K562 (cell line): ENCODE results near the gene ZNF326. TPM values are rescaled to one million over a fixed set of nuclear protein-coding genes. Genes with fewer than 3 reads are reported as not detected.

Experiments
- BRD4 ChIP-seq: fragments of 200-600 bp; sonication (generic); IDR thresholded peaks from 2 replicates; pipeline ENCODE4 v1.6.1; 2017; ENCODE audit warnings: inconsistent platforms
- CEBPG ChIP-seq, 3 experiments: fragments of 200-800 bp in 1 of 3; sonication (Bioruptor generic) in 1 of 3; sonication (generic) in 1 of 3; formaldehyde crosslinking in 1 of 3; IDR thresholded peaks in 2 of 3; conservative IDR thresholded peaks in 1 of 3; 2 replicates each; pipeline versions ENCODE4 v1.6.1 to v1.8.0; 2016 to 2022; ENCODE audit warnings: missing compliant biosample characterization in 2 of 3, missing genetic modification characterization in 2 of 3, mild to moderate bottlenecking in 1 of 3, missing genetic modification reagents in 1 of 3
- CUX1 ChIP-seq: fragments of 200-800 bp; sonication (Bioruptor generic); IDR thresholded peaks from 2 replicates; pipeline ENCODE4 v1.6.1; 2016; ENCODE audit warnings: missing genetic modification characterization, missing compliant biosample characterization
- ELF2 ChIP-seq: fragments of 250-450 bp; sonication (Bioruptor Pico); IDR thresholded peaks from 2 replicates; pipeline ENCODE4 v1.5.0; 2021; ENCODE audit warnings: mild to moderate bottlenecking
- ESRRA ChIP-seq: fragments of 450-650 bp; IDR thresholded peaks from 2 replicates; pipeline ENCODE4 v1.6.1; 2014; ENCODE audit warnings: low read depth, mild to moderate bottlenecking, moderate library complexity, borderline replicate concordance
- FOXJ2 ChIP-seq: fragments of 200-800 bp; sonication (Bioruptor generic); IDR thresholded peaks from 2 replicates; pipeline ENCODE4 v1.6.1; 2016; ENCODE audit warnings: missing genetic modification characterization, missing compliant biosample characterization
- HMBOX1 ChIP-seq: sonication (generic); IDR thresholded peaks from 2 replicates; pipeline ENCODE4 v1.6.1; 2016
- KDM1A ChIP-seq, 2 experiments: fragments of 450-650 bp; IDR thresholded peaks; 2 replicates each; pipeline ENCODE4 v1.6.1; 2016; ENCODE audit warnings: mild to moderate bottlenecking in 2 of 2
- KHSRP ChIP-seq: fragments of 450-650 bp; IDR thresholded peaks from 2 replicates; pipeline ENCODE4 v1.6.1; 2017
- NFE2 ChIP-seq: IDR thresholded peaks from 2 replicates; pipeline ENCODE4 v1.6.1; 2014; ENCODE audit warnings: antibody characterized with exemption, low read depth
- SMARCB1 ChIP-seq: IDR thresholded peaks from 2 replicates; pipeline ENCODE4 v1.6.1; 2011; ENCODE audit warnings: improper control_type of control experiment, low read depth; ENCODE audit not compliant: insufficient read length
- SRSF3 ChIP-seq: fragments of 200-400 bp; formaldehyde crosslinking; IDR thresholded peaks from 2 replicates; pipeline ENCODE4 v1.6.1; 2016; ENCODE audit warnings: mild to moderate bottlenecking, low read length, moderate library complexity; ENCODE audit not compliant: insufficient read depth
- TAL1 ChIP-seq: fragments of 450-650 bp; IDR thresholded peaks from 2 replicates; pipeline ENCODE4 v1.6.1; 2016; ENCODE audit warnings: mild to moderate bottlenecking
- ZNF354B ChIP-seq: fragments of 250-450 bp; sonication (Bioruptor Pico); IDR thresholded peaks from 2 replicates; pipeline ENCODE4 v1.4.0; 2020
- polyA plus RNA-seq, 8 experiments: library from polyadenylated mRNA; depleted of rRNA in 4 of 8; stranded (reverse) in 5 of 8; unstranded in 3 of 8; fragments of >200 nt; fragmentation: Nextera tagmentation in 2 of 8; fragmentation: Illumina TruSeq in 1 of 8; extraction: Ambion mirVana in 2 of 8; extraction: Trizol in 1 of 8; gene quantifications; 2 replicates each; pipeline versions ENCODE4 v1.2.1 to v1.2.3, GENCODE V29; 2011 to 2014; ENCODE audit warnings: inconsistent platforms in 1 of 8, missing spikeins in 1 of 8
- total RNA-seq, 7 experiments: library from RNA; depleted of rRNA in 6 of 7; stranded (reverse); fragments of >200 nt in 6 of 7; fragmentation: Illumina TruSeq in 2 of 7; extraction: Trizol in 2 of 7; gene quantifications; 2 replicates each; pipeline versions ENCODE4 v1.2.1 to v1.2.3, GENCODE V29; 2011 to 2021; ENCODE audit warnings: low replicate concordance in 1 of 7

Gene ZNF326
- total and polyA plus RNA-seq, 9 of the 15 experiments (the other 6 are each of a cell fraction or from before 2014, with no cell fraction given): 7.2 to 33.2 (median 20.1) TPM

GRCh38 chr1:90007979-90008404 lies 13.1 kb downstream of the ZNF326 start (continued):
- TF ChIP-seq CUX1 (CRISPR knock-in tag): 0 out of 2 replicates have a peak, but pooled peaks have one; percentile 48
- TF ChIP-seq FOXJ2 (tag): no peak
- TF ChIP-seq BRD4: no peak
- TF ChIP-seq TAL1: peak; percentile 9; the same call in 1 of the 2 replicates
- TF ChIP-seq HMBOX1: peak; percentile 73
- TF ChIP-seq SMARCB1: peak; percentile 52
- TF ChIP-seq CEBPG (CRISPR knock-in tag; IDR thresholded peaks at IDR 0.05): no peak
- TF ChIP-seq CEBPG (tag; conservative IDR thresholded peaks at IDR 0.05 in 1 of 2, IDR thresholded peaks at IDR 0.05 in 1 of 2): peak in 1 of 2 experiments; percentile 12; a peak in 1 of 4 replicates
- TF ChIP-seq SRSF3: no peak
- peak; percentile 56; the same call in 1 of the 2 replicates for TF ChIP-seq ESRRA
- peak; percentile 91 for TF ChIP-seq NFE2
- no peak for TF ChIP-seq ZNF354B (CRISPR knock-in tag)
- TF ChIP-seq KDM1A (IDR thresholded peaks at IDR 0.05): peak; percentile 22 to 31; a peak in 1 of 4 replicates
- no peak for TF ChIP-seq KHSRP
- TF ChIP-seq ELF2 (CRISPR knock-in tag): no peak
